ENCODE results near the gene GSG1. TPM values are rescaled to one million over a fixed set of nuclear protein-coding genes. Genes with fewer than 3 reads are reported as not detected.

Gene GSG1
- total RNA-seq, 1 experiment from 2014 or later, result not detected

DNA sequence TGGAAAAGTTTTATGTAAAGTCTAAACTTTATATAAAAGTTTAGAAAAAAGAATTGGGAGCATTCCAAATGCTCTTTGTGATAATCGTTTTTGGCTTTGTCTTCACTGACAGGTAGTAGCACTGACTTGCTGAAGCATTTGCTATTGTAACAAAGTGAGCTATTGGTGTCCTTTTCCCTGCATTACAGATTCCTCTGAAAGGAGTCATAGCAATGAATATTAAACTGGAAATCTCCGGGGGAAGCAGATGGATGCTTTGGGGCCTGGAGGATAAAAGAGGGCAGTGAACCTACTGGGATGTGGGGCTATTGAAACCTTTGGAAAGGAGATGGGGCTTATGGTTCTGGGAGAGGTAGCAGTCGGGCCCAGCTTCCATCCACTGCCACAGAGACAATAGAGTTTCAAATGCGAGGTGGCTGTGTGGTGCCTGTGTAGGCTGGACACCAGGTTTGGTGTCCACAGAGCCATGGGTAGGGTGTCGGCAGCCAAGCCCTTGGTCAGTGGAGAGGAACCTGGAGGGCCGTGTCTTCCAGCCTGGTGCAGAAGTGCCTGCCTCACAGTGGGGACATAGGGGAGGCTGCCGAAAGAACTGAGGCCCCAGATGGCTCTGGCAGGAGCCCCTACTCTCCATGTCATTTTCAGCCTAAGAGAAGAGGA, 10.1 kb downstream of the GSG1 start:
- H3K9ac ChIP-seq (ENCODE audit: low read length), result peak overlapping the region; percentile 37
- peaks cover 18 to 45% of the 10 kb centered on the region in 2 experiments for H3K4me1 ChIP-seq (ENCODE audit: control insufficient read depth in 1 of 2, insufficient read depth in 2 of 2, low read length in 2 of 2)
- TF ChIP-seq ZNF274 (IDR thresholded peaks at IDR 0.05; ENCODE audit: low read depth, low read length) (no peak), ELF1 (IDR thresholded peaks at IDR 0.05; ENCODE audit: borderline replicate concordance, low read depth) (no peak), CEBPB (IDR thresholded peaks at IDR 0.05; ENCODE audit: low read depth) (no peak), SP1 (IDR thresholded peaks at IDR 0.05; ENCODE audit: low read depth) (no peak), FOSL1 (IDR thresholded peaks at IDR 0.05; ENCODE audit: low read depth) (no peak), EZH2phosphoT487 (IDR thresholded peaks at IDR 0.05; ENCODE audit: borderline replicate concordance) (no peak), TCF7L2 (IDR thresholded peaks at IDR 0.05; ENCODE audit: borderline replicate concordance, extremely low read depth, insufficient read depth, insufficient read length) (no peak), YY1 (IDR thresholded peaks at IDR 0.05; ENCODE audit: extremely low read depth, insufficient replicate concordance, low read depth, low read length) (no peak), ZFX (IDR thresholded peaks at IDR 0.05) (no peak), EZH2 (IDR thresholded peaks at IDR 0.05) (no peak), CBX3 (IDR thresholded peaks at IDR 0.05; ENCODE audit: low read depth) (no peak)
- TF ChIP-seq, protein P1, sequence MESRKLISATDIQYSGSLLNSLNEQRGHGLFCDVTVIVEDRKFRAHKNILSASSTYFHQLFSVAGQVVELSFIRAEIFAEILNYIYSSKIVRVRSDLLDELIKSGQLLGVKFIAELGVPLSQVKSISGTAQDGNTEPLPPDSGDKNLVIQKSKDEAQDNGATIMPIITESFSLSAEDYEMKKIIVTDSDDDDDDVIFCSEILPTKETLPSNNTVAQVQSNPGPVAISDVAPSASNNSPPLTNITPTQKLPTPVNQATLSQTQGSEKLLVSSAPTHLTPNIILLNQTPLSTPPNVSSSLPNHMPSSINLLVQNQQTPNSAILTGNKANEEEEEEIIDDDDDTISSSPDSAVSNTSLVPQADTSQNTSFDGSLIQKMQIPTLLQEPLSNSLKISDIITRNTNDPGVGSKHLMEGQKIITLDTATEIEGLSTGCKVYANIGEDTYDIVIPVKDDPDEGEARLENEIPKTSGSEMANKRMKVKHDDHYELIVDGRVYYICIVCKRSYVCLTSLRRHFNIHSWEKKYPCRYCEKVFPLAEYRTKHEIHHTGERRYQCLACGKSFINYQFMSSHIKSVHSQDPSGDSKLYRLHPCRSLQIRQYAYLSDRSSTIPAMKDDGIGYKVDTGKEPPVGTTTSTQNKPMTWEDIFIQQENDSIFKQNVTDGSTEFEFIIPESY (IDR thresholded peaks at IDR 0.05; ENCODE audit: extremely low read depth, insufficient replicate concordance, low read length), result no peak
- TF ChIP-seq, protein P2, sequence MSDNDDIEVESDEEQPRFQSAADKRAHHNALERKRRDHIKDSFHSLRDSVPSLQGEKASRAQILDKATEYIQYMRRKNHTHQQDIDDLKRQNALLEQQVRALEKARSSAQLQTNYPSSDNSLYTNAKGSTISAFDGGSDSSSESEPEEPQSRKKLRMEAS (IDR thresholded peaks at IDR 0.05), result no peak
- TF ChIP-seq, protein P3, sequence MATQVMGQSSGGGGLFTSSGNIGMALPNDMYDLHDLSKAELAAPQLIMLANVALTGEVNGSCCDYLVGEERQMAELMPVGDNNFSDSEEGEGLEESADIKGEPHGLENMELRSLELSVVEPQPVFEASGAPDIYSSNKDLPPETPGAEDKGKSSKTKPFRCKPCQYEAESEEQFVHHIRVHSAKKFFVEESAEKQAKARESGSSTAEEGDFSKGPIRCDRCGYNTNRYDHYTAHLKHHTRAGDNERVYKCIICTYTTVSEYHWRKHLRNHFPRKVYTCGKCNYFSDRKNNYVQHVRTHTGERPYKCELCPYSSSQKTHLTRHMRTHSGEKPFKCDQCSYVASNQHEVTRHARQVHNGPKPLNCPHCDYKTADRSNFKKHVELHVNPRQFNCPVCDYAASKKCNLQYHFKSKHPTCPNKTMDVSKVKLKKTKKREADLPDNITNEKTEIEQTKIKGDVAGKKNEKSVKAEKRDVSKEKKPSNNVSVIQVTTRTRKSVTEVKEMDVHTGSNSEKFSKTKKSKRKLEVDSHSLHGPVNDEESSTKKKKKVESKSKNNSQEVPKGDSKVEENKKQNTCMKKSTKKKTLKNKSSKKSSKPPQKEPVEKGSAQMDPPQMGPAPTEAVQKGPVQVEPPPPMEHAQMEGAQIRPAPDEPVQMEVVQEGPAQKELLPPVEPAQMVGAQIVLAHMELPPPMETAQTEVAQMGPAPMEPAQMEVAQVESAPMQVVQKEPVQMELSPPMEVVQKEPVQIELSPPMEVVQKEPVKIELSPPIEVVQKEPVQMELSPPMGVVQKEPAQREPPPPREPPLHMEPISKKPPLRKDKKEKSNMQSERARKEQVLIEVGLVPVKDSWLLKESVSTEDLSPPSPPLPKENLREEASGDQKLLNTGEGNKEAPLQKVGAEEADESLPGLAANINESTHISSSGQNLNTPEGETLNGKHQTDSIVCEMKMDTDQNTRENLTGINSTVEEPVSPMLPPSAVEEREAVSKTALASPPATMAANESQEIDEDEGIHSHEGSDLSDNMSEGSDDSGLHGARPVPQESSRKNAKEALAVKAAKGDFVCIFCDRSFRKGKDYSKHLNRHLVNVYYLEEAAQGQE (IDR thresholded peaks at IDR 0.05; ENCODE audit: low read depth), result no peak
- H4K20me1 ChIP-seq (ENCODE audit: insufficient read depth), result no peaks in the 10 kb centered on the region
- CTCF ChIA-PET, result no interaction called here
- intact Hi-C loops (cut with micrococcal nuclease), result loop anchor here (10.0 kb wide), 1 partner anchor 279 kb away; the partner anchor contains the start of gene DDX47
- H2AFZ ChIP-seq (ENCODE audit: low read depth, low read length, poor library complexity, severe bottlenecking), result no peak overlapping the region
- peak overlapping the region; percentile 68 for H3K4me2 ChIP-seq (ENCODE audit: low read length)
- H3K79me2 ChIP-seq (ENCODE audit: insufficient read depth, low read length), result no peaks in the 10 kb centered on the region
- ATAC-seq (no peak), DNase-seq (ENCODE audit: low read depth, low spot score) (no peak)
- no peaks in the 10 kb centered on the region for H3K27me3 ChIP-seq (ENCODE audit: insufficient read depth, low read length)
- H3K9me2 ChIP-seq (ENCODE audit: insufficient read depth), result no peaks in the 10 kb centered on the region
- H3K27ac ChIP-seq (ENCODE audit: low read depth, low read length), result no peak overlapping the region
- RAD21 ChIA-PET (ENCODE audit: low non-redundant PET in 1 of 2, low total read pairs in 2 of 2, uncharacterized antibody in 2 of 2, unreplicated experiment in 2 of 2), result no interaction called here
- no peak overlapping the region for H3K4me3 ChIP-seq (replicated peaks in 1 of 2; ENCODE audit: low read depth in 1 of 2, low read length in 2 of 2)
- H3K9me3 ChIP-seq (ENCODE audit: control insufficient read depth in 1 of 2, insufficient read depth in 1 of 2, low read depth in 1 of 2, low read length in 2 of 2), result no peaks in the 10 kb centered on the region
- POLR2A ChIA-PET, result interaction anchor here (0.6 to 1.0 kb wide), 2 partner anchors 103 to 147 kb away, joined by 3 to 4 read pairs; partner anchors contain the start of gene EMP1
- no TSS peak for BruUV-seq (replicated peaks)
- no peaks in the 10 kb centered on the region for H3K36me3 ChIP-seq (ENCODE audit: control insufficient read depth in 1 of 2, insufficient read depth in 2 of 2, low read length in 2 of 2)
